SU-DHL-6 (cell line): ENCODE data around the gene P3H1.

Experiments used
- EZH2phosphoT487 ChIP-seq: fragments of 200-600 bp; sonication (generic), shearing (Covaris generic); conservative IDR thresholded peaks from 2 replicates; pipeline ENCODE4 v1.6.1; 2018; ENCODE audit warnings: mild to moderate bottlenecking, antibody characterized with exemption, low read length, moderate library complexity, mixed read lengths
- TF ChIP-seq, protein P1 (sequence below): fragments of 200-600 bp; sonication (generic); IDR thresholded peaks from one replicate; pipeline ENCODE4 v1.5.1; 2017; ENCODE audit warnings: antibody characterized with exemption, mild to moderate bottlenecking, low read length, moderate library complexity; ENCODE audit not compliant: insufficient read depth, poor library complexity, severe bottlenecking

GRCh38 chr1:42730988-42731387 lies 35.8 kb downstream of the P3H1 start:
- TF ChIP-seq, protein P1, sequence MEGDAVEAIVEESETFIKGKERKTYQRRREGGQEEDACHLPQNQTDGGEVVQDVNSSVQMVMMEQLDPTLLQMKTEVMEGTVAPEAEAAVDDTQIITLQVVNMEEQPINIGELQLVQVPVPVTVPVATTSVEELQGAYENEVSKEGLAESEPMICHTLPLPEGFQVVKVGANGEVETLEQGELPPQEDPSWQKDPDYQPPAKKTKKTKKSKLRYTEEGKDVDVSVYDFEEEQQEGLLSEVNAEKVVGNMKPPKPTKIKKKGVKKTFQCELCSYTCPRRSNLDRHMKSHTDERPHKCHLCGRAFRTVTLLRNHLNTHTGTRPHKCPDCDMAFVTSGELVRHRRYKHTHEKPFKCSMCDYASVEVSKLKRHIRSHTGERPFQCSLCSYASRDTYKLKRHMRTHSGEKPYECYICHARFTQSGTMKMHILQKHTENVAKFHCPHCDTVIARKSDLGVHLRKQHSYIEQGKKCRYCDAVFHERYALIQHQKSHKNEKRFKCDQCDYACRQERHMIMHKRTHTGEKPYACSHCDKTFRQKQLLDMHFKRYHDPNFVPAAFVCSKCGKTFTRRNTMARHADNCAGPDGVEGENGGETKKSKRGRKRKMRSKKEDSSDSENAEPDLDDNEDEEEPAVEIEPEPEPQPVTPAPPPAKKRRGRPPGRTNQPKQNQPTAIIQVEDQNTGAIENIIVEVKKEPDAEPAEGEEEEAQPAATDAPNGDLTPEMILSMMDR = no peak
- no peak for TF ChIP-seq EZH2phosphoT487
